Kidney (tissue), 14 donors: ENCODE data around the gene KRTAP4-4. TPM values are rescaled to one million over a fixed set of nuclear protein-coding genes. Genes with fewer than 3 reads are reported as not detected.

Experiments used
- DNase-seq, 5 donors: peaks; one replicate each; pipeline ENCODE4 v3.0.0-alpha.2; 2013 to 2020
- FAIRE-seq: peaks from 2 replicates; lab custom pipeline; 2012; peaks lifted over from hg19 to GRCh38; lab: Jason Lieb, UNC
- H3K27ac ChIP-seq, 2 donors: one replicate each; pipeline ENCODE4 v1.7.0; 2013; ENCODE audit warnings: low read depth in 2 of 2, low read length in 2 of 2, inconsistent platforms in 1 of 2
- H3K27me3 ChIP-seq: one replicate; pipeline ENCODE4 v1.7.1; 2013; ENCODE audit warnings: low read length, inconsistent platforms; ENCODE audit not compliant: control insufficient read depth, insufficient read depth
- H3K36me3 ChIP-seq, 3 donors: one replicate each; pipeline versions ENCODE4 v1.7.0 to v1.7.1; 2013; ENCODE audit warnings: low read length in 3 of 3, control low read depth in 1 of 3, inconsistent platforms in 1 of 3; ENCODE audit not compliant: insufficient read depth in 3 of 3, control insufficient read depth in 2 of 3
- H3K4me1 ChIP-seq, 3 donors: one replicate each; pipeline versions ENCODE4 v1.7.0 to v1.7.1; 2013; ENCODE audit warnings: low read length in 3 of 3, inconsistent platforms in 1 of 3, low read depth in 1 of 3; ENCODE audit not compliant: control insufficient read depth in 2 of 3, insufficient read depth in 2 of 3
- H3K4me3 ChIP-seq, 3 donors: one replicate each; pipeline versions ENCODE4 v1.7.0 to v1.8.1; 2013; ENCODE audit warnings: low read length in 3 of 3, control low read depth in 1 of 3, inconsistent platforms in 1 of 3
- H3K9ac ChIP-seq, 3 donors: one replicate each; pipeline versions ENCODE4 v1.7.0 to v1.7.1; 2013; ENCODE audit warnings: low read length in 3 of 3, control low read depth in 1 of 3, inconsistent platforms in 1 of 3
- H3K9me3 ChIP-seq, 3 donors: one replicate each; pipeline versions ENCODE4 v1.7.0 to v1.7.1; 2013; ENCODE audit warnings: low read length in 3 of 3, control low read depth in 1 of 3, inconsistent platforms in 1 of 3; ENCODE audit not compliant: control insufficient read depth in 2 of 3, insufficient read depth in 1 of 3
- intact Hi-C: fragments of 100-400 bp; cut with DNase I; formaldehyde crosslinking; loops from one replicate; pipeline ENCODE4 v1.11.1; 2022
- polyA plus RNA-seq: library from polyadenylated mRNA; stranded (reverse); fragments of 350-450 nt; fragmentation: Illumina TruSeq; extraction: RNeasy Lipid Tissue Mini Kit (QIAGEN cat#74804); gene quantifications from one replicate; pipeline ENCODE4 v1.2.3, GENCODE V29; 2014; ENCODE audit warnings: low read depth, low replicate concordance; ENCODE audit not compliant: insufficient read depth
- total RNA-seq: library from RNA; stranded (reverse); fragmentation: NEBNext Ultra II Directional; extraction: Animal tissue kit (Norgen Biotek cat#: 25700); gene quantifications from one replicate; pipeline ENCODE4 v1.2.1, GENCODE V29; 2021
- TF ChIP-seq, protein P1 (sequence below): IDR thresholded peaks from 3 replicates; pipeline ENCODE4 v1.5.1; 2012; ENCODE audit warnings: mild to moderate bottlenecking, moderate library complexity, borderline replicate concordance; ENCODE audit not compliant: insufficient read depth; ENCODE audit errors: extremely low read depth
- donor health status: control.
- donor health status: control.
- donor health status: control.
- donor health status: control.
- donor health status: control.
- donor health status: DM: yes; HTN: yes; CAD: no.
- donor health status: Normal renal cell carcinoma (clear cell type).

KRTAP4-4 gene
- total and polyA plus RNA-seq, 2 donors from 2014 or later, result not detected

DNA sequence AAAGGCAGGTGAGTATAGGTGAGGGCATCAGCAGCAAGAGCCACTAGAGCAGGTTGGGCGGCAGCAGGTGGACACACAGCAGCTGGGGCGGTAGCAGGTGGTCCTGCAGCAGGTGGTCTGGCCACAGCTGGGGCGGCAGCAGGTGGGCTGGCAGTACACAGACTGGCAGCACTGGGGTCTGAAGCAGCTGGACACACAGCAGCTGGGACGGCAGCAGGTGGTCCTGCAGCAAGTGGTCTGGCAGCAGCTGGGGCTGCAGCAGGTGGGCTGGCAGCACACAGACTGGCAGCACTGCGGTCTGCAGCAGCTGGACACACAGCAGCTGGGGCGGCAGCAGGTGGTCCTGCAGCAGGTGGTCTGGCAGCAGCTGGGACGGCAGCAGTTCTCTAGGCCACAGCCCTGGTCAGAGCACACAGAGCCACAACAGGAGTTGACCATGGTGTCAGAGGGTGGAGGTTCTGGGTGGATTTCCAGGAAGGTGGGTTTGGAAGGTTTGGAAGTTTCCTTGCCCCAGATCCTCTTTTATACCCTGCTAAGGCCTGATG, 17.3 kb upstream of the KRTAP4-4 start, which contains the start of gene KRTAP4-2:
TSS of gene KRTAP4-2 (minus strand) at position 495 of the 545 bp plus-strand sequence. CDS start at position 438, 57 bp downstream.
- Histone ChIP-seq H3K4me3 (no peak within 1 kb of the TSS), H3K36me3 (no peaks in the 10 kb centered on the region), H3K27ac (no peak within 1 kb of the TSS), H3K4me1 (no peaks in the 10 kb centered on the region), H3K27me3 (no peaks in the 10 kb centered on the region), H3K9ac (no peak within 1 kb of the TSS), H3K9me3 (no peaks in the 10 kb centered on the region)
- intact Hi-C loops, result no loop called here
- FAIRE-seq (no peak), DNase-seq (no peak)
- TF ChIP-seq, protein P1, sequence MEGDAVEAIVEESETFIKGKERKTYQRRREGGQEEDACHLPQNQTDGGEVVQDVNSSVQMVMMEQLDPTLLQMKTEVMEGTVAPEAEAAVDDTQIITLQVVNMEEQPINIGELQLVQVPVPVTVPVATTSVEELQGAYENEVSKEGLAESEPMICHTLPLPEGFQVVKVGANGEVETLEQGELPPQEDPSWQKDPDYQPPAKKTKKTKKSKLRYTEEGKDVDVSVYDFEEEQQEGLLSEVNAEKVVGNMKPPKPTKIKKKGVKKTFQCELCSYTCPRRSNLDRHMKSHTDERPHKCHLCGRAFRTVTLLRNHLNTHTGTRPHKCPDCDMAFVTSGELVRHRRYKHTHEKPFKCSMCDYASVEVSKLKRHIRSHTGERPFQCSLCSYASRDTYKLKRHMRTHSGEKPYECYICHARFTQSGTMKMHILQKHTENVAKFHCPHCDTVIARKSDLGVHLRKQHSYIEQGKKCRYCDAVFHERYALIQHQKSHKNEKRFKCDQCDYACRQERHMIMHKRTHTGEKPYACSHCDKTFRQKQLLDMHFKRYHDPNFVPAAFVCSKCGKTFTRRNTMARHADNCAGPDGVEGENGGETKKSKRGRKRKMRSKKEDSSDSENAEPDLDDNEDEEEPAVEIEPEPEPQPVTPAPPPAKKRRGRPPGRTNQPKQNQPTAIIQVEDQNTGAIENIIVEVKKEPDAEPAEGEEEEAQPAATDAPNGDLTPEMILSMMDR, result no peak

DNA sequence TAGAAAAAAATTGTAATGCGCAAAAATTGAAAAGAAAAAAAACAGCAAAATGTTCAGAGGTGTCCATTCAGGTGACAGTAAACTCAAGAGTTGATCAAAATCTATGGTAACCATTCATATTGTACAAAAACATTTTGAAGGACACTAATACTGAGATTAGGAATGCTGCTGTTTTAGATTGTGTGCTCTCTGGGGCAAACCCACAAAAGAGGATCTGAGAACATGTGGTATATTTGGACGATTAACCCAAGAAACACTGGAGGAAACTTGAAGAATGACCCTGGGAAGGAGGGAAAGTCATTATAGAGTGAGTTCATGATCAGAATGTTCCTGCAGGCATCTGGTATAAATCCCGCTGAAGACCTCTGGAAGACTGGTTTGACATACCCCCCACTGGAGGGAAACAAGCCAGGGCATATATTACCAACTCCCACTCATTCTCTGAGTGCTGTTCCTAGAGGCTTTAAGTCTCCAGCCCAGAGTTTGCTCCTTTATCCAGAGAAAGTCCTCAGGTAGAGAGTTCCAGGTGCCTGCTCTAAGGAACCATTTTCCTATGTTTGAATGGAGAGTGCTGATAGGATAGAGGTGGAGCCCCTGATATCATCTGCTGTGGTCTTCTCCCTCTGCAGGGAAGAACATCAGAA, 16.3 kb upstream of the KRTAP4-4 start:
- no peak for DNase-seq
- intact Hi-C loops, result no loop called here
- no peaks in the 10 kb centered on the region for H3K4me1 ChIP-seq
- H3K4me3 ChIP-seq, result no peak overlapping the region
- H3K36me3 ChIP-seq, result no peaks in the 10 kb centered on the region
- no peaks in the 10 kb centered on the region for H3K27me3 ChIP-seq
- TF ChIP-seq, protein P1, result no peak
- H3K9ac ChIP-seq, result no peak overlapping the region
- no peaks in the 10 kb centered on the region for H3K9me3 ChIP-seq
- FAIRE-seq, result no peak
- H3K27ac ChIP-seq, result no peak overlapping the region

- TF ChIP-seq, protein P1, result no peak
- intact Hi-C loops, result no loop called here
- Histone ChIP-seq H3K4me1 (no peaks in the 10 kb centered on the region), H3K9me3 (no peaks in the 10 kb centered on the region), H3K9ac (no peak overlapping the region), H3K4me3 (no peak overlapping the region), H3K36me3 (no peaks in the 10 kb centered on the region), H3K27me3 (no peaks in the 10 kb centered on the region), H3K27ac (no peak overlapping the region)
- no peak for DNase-seq
- FAIRE-seq, result no peak
Observed at GRCh38 chr17:41171886-41172285, 11.3 kb upstream of the KRTAP4-4 start.
